Sciatic nerve (tissue), 2 donors: Measurements from ENCODE around the gene RPS29. TPM values are rescaled to one million over a fixed set of nuclear protein-coding genes. Genes with fewer than 3 reads are reported as not detected.

Source experiments
- ATAC-seq: fragments of 200-7000 bp; cut with Tn5 transposase; one replicate; pipeline ENCODE4 v1.9.1; 2020; ENCODE audit warnings: mild to moderate bottlenecking, moderate library complexity
- DNase-seq: peaks from one replicate; pipeline ENCODE4 v3.0.0-alpha.2; 2020; ENCODE audit warnings: low spot score
- intact Hi-C: fragments of 100-400 bp; cut with DNase I; formaldehyde crosslinking; loops from one replicate; pipeline ENCODE4 v1.14.2; 2022
- total RNA-seq: library from RNA; stranded (reverse); fragmentation: NEBNext Ultra II Directional; extraction: Animal tissue kit (Norgen Biotek cat#: 25700); gene quantifications from one replicate; pipeline ENCODE4 v1.2.1, GENCODE V29; 2021
- donor health status: DM: no; HTN: no; CAD: no.
- donor health status: DM: no; HTN: no; CAD: no.

The RPS29 gene
- total RNA-seq, 1 donor from 2014 or later = 737 TPM

GRCh38 chr14:49559979-49560768 is 26.0 kb downstream of the RPS29 start:
- no peak for ATAC-seq
- DNase-seq = no peak
- intact Hi-C loops = no loop called here

GRCh38 chr14:49553892-49554291 is 32.3 kb downstream of the RPS29 start:
- no peak for ATAC-seq
- intact Hi-C loops = no loop called here
- no peak for DNase-seq

- intact Hi-C loops = no loop called here
- no peak for ATAC-seq
- no peak for DNase-seq
These were observed 33.1 kb downstream of the RPS29 start for GRCh38 chr14:49553106-49553505.

GRCh38 chr14:49551569-49551968 is 34.6 kb downstream of the RPS29 start:
- no peak for ATAC-seq
- no peak for DNase-seq
- intact Hi-C loops = no loop called here

- no peak for ATAC-seq
- intact Hi-C loops = no loop called here
- DNase-seq = no peak
These were observed 35.6 kb downstream of the RPS29 start for GRCh38 chr14:49550286-49551184.

GRCh38 chr14:49549881-49550280 is 36.3 kb downstream of the RPS29 start:
- ATAC-seq (no peak), DNase-seq (no peak)
- intact Hi-C loops = no loop called here

- ATAC-seq (no peak), DNase-seq (no peak)
- intact Hi-C loops = no loop called here
These were observed 36.7 kb downstream of the RPS29 start for GRCh38 chr14:49549446-49549845.

GRCh38 chr14:49546766-49547165 is 39.4 kb downstream of the RPS29 start:
- intact Hi-C loops = no loop called here
- DNase-seq (no peak), ATAC-seq (no peak)

- intact Hi-C loops = no loop called here
- ATAC-seq (no peak), DNase-seq (no peak)
These were observed 40.5 kb downstream of the RPS29 start for GRCh38 chr14:49545716-49546115.

- intact Hi-C loops = no loop called here
- DNase-seq (no peak), ATAC-seq (no peak)
These were observed 41.1 kb downstream of the RPS29 start for GRCh38 chr14:49545071-49545470.

- ATAC-seq (no peak), DNase-seq (no peak)
- intact Hi-C loops = no loop called here
These were observed 45.1 kb downstream of the RPS29 start for GRCh38 chr14:49541049-49541448.

- intact Hi-C loops = no loop called here
- ATAC-seq (no peak), DNase-seq (no peak)
These were observed 47.3 kb downstream of the RPS29 start for GRCh38 chr14:49538852-49539251.

Other genes starting within 250 kb of the RPS29 start
- gene LRR1, start 12.6 kb upstream of the RPS29 start, total RNA-seq = 8.3 TPM
- gene RPL36AL, start 34.2 kb upstream of the RPS29 start, total RNA-seq = 185 TPM
- 16.4 TPM for gene MGAT2, start 34.4 kb upstream of the RPS29 start, total RNA-seq
- 5.1 TPM for gene DNAAF2, start 48.9 kb upstream of the RPS29 start, total RNA-seq
- 2.0 TPM for gene POLE2, start 101.8 kb upstream of the RPS29 start, total RNA-seq
- 20.7 TPM for gene KLHDC1, start 106.7 kb upstream of the RPS29 start, total RNA-seq
- gene KLHDC2, start 181.8 kb upstream of the RPS29 start, total RNA-seq = 58.9 TPM